HuH-7.5 (cell line): Measurements from ENCODE around the gene CACNA1S.
A peak's percentile ranks its signal among the peaks of the same experiment; 100 is the strongest.

ENCODE experiments used
- DNase-seq: peaks from one replicate; pipeline ENCODE4 v3.0.0; 2011; ENCODE audit warnings: low spot score

CACNA1S gene

DNA sequence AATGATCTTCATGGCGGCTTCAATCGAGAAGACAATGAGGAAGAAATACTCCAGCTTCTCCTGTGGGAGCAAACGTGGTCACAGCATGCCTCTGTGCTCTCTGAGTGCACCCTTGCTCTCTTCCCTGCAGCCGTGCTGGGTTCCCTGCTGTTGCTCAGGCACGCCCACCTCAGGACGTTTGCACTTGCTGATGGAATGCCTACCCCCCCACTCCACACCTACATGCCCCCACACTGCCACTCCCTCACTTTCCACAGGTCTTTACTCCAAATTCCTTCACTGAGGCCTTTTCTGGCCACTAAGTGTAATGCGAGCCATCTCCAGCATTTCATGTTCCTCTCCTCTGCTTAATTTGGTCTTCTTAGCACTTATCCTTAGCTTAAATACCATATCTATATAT lies 18.3 kb downstream of the CACNA1S start:
- no peak for DNase-seq

- DNase-seq, result no peak
Measured at GRCh38 chr1:201093561-201093960, 18.7 kb downstream of the CACNA1S start.

DNA sequence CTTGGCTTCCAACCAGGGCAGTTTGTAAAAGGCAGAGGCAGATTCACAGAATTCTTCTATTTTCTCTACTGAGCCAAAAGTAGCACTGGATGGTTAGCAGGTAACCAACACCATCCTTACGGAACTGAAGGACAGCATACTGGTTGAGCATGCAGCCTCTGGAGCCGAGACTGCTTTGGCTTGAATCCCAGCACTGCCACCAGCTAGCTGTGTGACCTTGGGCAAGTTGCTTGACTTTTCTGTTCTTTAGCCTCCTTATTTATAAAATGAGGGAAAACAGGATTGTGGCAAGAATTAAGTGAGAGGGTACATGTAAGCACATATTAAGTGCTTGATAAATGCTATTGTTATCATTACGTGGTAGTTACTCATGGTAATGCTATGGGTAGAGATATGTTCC lies 19.5 kb downstream of the CACNA1S start:
- no peak for DNase-seq

- DNase-seq, result no peak
Measured at GRCh38 chr1:201091256-201091655, 21.0 kb downstream of the CACNA1S start.

DNA sequence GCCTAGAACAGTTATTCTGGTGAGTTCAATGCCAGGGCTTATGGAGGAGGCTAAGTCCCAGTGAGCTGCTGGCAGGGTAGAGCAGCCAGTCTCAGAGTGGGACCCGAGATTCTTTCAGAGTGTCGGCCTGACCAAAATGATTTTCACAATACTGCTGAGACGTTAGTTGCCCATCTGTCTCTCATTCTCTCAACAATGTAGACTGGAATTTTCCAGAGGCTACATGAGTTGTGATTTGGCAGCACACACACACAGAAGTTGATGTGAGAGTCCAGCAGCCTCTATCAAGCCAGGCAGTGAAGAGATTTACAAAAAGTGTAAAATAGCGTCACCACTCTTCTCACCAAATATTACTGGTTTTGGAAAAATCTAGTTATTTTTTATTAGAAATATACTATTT lies 21.7 kb downstream of the CACNA1S start:
- no peak for DNase-seq

- DNase-seq, result no peak
Measured at GRCh38 chr1:201089596-201089995, 22.6 kb downstream of the CACNA1S start.

DNA sequence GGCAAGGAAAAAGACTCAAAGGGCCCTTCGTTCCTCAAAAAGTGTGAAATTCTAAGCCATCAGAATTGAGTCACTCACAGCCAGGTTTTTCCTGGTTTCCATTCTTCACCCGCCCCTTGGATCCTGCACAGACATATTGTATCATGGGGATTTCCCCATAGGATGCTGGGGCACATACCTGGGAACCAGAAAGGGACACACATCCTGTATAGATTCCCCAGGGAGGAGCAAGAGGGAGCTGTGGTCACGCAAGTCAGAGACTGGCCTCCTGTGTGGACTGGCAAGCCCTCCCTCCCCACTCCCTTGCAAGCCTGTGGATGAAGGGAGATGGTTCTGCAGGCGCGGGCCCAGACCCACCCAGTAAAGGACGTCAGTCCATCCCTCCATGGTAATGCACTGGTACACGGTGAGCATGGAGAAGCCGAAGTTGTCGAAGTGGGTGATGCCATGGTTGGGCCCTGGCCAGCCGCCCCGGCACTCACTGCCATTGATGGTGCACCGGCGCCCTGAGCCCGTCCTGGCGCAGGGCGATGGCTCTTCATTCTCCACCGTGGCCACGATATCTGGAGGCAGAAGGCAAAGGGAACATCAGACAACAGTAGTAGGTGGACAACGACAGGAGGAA lies 23.2 kb downstream of the CACNA1S start:
- DNase-seq, result no peak

DNA sequence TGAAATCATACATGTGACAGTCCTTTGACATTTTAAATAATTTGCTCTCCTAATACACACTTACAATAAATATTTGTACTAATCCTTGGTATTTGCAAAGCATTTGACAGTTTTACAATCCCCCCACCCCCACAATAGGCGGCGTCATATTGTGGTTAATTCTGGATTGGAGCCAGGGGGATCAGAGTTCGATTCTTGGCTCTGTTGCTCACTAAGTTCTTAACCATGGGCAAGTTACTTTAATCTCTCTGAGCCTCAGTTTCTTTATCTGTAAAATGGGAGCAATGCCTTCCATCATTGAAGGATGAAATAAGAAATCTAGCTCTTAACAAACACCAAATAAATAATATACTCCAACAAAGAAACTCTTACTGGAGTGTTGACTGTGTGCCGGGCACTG lies 23.8 kb downstream of the CACNA1S start:
- DNase-seq, result no peak

DNA sequence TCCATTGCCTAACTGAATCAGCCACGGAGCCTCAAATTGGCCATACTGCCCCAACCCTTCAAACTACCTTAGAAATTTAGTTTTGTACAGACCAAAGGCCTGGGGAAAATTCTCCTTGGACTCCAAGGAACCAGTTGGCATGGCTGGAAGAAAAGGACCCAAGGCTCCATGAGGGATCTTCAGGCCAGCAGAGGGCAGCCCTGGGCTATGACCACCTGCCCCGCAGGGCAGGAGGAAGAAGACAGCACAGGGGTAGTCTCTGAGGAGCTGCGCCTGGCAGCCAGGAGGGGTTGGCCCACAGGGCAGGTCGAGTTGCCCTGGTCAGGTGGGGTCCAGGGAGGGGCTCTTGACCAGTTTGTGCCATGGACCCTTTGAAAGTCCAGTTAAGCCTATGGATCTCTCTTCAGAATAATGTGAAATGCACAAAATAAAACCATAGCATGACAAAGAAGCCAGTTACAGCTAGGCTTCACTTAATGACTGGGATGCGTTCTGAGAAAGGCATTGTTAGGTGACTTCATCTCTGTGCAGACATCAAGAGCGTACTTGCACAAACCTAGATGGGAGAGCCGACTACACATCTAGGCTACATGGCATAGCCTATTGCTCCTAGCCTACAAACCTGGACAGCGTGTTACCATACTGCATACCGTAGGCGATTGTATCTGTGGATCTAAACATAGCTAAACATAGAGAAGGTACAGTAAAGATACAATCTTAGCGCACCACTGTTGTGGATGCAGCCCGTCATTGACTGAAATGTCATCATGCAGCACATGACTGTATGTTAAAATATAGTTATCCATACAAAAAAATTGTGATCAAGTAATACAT lies 26.1 kb downstream of the CACNA1S start:
- peak; percentile 82 for DNase-seq

- DNase-seq, result no peak
Measured at GRCh38 chr1:201084295-201084694, 27.9 kb downstream of the CACNA1S start.

DNA sequence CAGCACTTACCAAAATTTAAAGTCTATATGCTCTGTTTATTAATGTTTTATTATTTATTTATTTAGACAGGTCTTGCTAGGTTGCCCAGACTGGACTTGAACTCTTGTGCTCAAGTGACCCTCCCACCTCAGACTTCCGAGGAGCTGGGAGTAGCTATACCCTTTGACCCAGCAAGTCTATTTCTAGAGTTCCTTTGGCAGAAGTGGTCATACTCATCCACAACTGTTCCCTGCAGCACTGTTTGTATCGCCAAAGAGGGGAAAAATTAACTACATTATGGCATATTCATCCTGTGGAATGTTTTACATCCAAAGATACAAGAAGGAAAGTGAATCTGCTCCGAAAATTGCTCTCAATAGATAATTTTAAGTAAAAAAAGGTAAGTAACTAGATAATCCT lies 28.5 kb downstream of the CACNA1S start:
- no peak for DNase-seq

- no peak for DNase-seq
Measured at GRCh38 chr1:201080135-201080534, 32.1 kb downstream of the CACNA1S start.

DNA sequence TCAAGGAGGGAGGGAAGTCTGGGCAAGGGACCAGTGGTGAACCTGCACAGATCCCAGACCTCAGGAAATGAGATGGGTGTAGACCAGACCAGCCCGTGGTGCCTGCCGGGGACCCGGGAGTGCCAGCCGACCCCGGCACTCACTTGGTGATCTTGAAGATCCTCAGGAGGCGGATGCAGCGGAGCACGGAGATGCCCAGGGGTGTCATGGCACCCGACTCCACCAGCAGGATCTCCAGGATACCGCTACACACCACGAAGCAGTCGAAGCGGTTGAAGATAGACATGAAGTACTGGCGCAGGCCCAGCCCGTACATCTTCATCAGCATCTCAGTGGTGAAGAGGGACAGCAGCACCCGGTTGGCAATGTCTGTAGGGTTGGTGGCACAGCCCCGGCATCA lies 34.5 kb downstream of the CACNA1S start:
- DNase-seq, result no peak

GRCh38 chr1:201077116-201077515 lies 35.1 kb downstream of the CACNA1S start:
- DNase-seq, result no peak

DNA sequence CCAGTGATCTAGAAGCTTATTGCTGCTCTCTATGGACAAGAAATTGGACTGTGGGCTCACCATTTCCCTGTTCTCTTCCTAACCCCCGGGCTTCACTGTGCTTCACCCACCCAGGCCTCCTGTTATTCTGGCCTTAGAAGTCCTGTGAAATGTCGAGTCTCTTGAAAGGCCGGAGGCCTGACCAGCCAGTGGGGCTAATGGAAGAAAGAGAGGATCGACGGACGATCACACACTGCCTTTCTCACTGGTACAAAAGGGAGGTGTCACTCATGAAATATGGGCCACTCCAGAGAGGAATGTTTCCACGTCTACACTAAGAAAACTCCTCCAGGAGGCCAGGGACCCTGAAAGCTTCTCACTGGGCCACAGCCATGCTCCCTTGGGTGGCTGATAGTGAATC lies 36.1 kb downstream of the CACNA1S start:
- DNase-seq, result no peak

DNA sequence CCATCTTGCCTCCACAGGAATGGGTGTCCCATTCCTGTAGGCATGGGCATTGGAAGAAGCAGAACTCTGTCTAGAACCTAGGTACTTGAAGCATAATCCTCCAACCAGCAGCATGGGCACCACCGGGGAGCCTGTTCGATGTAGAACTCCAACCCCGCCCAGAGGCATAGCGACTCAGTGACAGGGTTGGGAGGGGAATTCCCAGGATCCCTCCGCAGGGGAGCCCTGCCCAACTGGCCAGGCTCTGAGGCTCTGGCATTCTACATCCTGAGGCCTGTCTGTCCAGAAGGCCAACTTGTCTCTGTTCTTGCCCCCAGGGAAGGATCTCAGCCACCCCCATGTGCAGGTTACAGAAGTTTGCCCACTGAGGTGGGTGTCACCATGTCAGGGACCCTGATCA lies 38.2 kb downstream of the CACNA1S start:
- DNase-seq, result no peak

- no peak for DNase-seq
Measured at GRCh38 chr1:201072922-201073321, 39.3 kb downstream of the CACNA1S start.

DNA sequence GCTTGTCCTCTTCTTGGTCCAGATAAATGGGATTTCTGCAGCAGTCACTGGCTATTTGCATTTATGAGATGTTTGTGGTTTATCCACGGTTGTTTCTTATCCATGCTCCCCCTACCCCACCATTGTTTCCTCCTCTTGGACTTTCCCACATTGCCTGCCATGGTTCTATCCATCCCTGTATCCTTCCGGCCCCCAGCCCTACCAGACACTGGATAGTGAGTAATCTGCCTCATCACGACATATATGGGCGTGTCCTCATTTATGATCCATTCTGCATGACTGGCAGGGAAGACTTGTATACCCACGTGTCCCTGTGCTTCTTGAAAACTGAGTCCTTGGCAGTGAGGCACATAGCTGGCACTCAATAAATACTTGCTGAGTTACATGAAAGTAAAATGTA lies 40.1 kb downstream of the CACNA1S start:
- no peak for DNase-seq

DNA sequence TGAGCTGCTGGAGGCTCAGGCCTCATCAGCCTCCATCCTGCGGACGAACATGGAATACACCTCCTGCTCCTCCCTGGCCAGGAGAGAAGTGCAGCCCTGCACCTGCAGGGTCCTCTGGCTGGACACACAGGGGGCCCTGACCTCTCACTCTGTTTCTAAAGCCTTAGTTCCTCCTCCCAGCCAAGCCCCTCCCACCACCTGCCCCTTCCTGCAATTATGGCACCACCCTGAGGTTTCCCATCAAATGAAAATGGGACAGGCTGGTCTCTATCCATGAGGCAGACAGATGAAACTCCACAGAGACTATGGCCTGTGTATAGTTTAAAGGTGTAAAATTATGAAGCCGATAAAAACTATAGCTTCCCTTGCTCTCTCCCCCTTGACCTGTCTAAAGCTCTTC lies 42.6 kb downstream of the CACNA1S start:
- DNase-seq, result no peak

GRCh38 chr1:201068976-201069375 lies 43.2 kb downstream of the CACNA1S start:
- DNase-seq, result no peak

DNA sequence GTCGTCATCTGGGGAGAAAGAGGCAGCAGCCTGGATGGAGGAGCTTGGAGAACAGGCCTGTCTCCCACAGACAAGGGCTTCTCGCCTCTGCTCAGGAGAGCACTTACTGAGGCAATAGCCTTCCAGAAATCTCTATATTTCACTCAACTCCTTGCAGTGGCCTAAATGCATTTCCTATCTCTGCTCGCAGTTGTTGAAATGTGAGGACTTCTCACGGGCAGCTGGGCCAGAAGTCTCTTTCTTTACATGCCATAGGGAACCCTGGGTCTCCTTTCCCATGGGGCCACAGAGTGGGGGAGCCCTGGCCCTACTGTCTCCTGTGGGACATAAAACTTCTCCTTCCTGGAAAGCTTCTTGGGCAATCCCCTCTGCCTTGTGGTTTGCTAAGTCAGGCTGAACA lies 45.2 kb downstream of the CACNA1S start:
- DNase-seq, result no peak

DNA sequence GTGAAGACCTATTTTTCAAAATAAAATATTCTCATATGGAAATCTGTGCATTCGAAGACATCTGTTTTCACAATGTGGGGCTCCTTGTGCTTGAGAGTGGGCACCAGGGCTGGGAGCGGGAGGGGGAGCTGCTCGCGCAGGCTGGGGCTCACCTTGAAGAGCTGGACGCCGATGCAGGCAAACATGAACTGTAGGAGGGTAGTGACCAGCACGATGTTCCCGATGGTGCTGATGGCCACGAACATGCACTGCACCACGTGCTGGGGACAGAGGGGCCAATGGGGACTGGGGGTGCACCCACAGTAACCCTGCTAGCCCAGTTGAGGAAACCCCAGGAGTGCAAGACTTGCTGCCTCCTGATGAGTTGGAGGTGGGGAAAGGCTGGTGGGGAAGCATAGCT lies 46.5 kb downstream of the CACNA1S start:
- no peak for DNase-seq

DNA sequence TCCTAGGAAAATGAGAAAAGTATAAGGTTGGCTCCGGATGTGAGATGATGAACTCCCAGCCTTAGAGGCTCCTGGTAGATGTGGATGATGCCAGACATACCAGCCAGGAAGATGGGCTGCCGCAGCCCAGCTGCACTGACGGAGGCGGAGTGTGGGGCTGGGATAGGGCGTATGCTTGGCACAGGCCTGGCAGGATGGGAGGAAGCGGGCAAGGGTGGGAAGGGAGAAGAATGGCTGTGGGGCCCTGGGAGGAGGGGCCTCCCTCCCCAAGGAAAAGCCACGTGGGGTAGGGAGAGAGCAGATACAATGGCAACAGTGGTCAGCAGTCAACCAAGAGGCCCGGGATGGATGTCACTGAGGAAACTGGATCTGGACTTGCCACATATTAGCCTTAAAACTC lies 47.4 kb downstream of the CACNA1S start:
- DNase-seq, result no peak

GRCh38 chr1:201063145-201063544 lies 49.1 kb downstream of the CACNA1S start:
- no peak for DNase-seq
